ENCODE data around the gene OXSR1. TPM values are rescaled to one million over a fixed set of nuclear protein-coding genes. Genes with fewer than 3 reads are reported as not detected.

The OXSR1 gene
- total and polyA plus RNA-seq, 2 experiments from 2014 or later, result 16.0 to 41.1 TPM

- Histone ChIP-seq H3K36me3 (ENCODE audit: insufficient read depth) (no peaks in the 10 kb centered on the region), H3K79me2 (replicated peaks; ENCODE audit: insufficient read depth) (peaks cover 10% of the 10 kb centered on the region; the same call in 1 of the 2 replicates), H3K4me2 (no peak overlapping the region), H3F3A (replicated peaks; ENCODE audit: low read depth) (no peaks in the 10 kb centered on the region), H3K4me1 (ENCODE audit: insufficient read depth) (peaks cover 10% of the 10 kb centered on the region), H3K27ac (ENCODE audit: low read depth) (no peak overlapping the region), H3K9me2 (ENCODE audit: insufficient read depth) (no peaks in the 10 kb centered on the region), H2AFZ (no peak overlapping the region), H3K4me3 (no peak overlapping the region), H4K20me1 (replicated peaks; ENCODE audit: insufficient read depth) (no peaks in the 10 kb centered on the region), H3K27me3 (ENCODE audit: insufficient read depth) (no peaks in the 10 kb centered on the region)
- peak; percentile 13; the same call in 2 of the 3 replicates for ATAC-seq
- DNase-seq (ENCODE audit: low spot score), result no peak
- Mint-ChIP-seq H3K4me1 (peaks cover 18% of the 10 kb centered on the region), H3K27me3 (ENCODE audit: insufficient read depth, low read depth, poor library complexity) (peaks cover 9% of the 10 kb centered on the region), H3K27ac (no peak overlapping the region), H3K36me3 (ENCODE audit: low read depth) (peaks cover 24% of the 10 kb centered on the region), H3K4me3 (no peak overlapping the region), H3K9me3 (peaks cover 6% of the 10 kb centered on the region; the same call in 1 of the 3 replicates)
- TF ChIP-seq CTCF (conservative IDR thresholded peaks at IDR 0.05; ENCODE audit: low read depth in 2 of 2) (no peak), EZH2 (IDR thresholded peaks at IDR 0.05; ENCODE audit: low read depth, unreplicated experiment) (no peak), JUNB (IDR thresholded peaks at IDR 0.05; ENCODE audit: unreplicated experiment) (no peak), STAT1 (IDR thresholded peaks at IDR 0.05; ENCODE audit: unreplicated experiment) (no peak), REST (IDR thresholded peaks at IDR 0.05; ENCODE audit: unreplicated experiment) (no peak), EZH2phosphoT487 (IDR thresholded peaks at IDR 0.05; ENCODE audit: unreplicated experiment) (no peak), NANOG (IDR thresholded peaks at IDR 0.05; ENCODE audit: borderline replicate concordance) (no peak), CREB1 (CRISPR knock-in tag; IDR thresholded peaks at IDR 0.05; ENCODE audit: low read depth) (no peak), POLR2AphosphoS5 (IDR thresholded peaks at IDR 0.05; ENCODE audit: low read depth) (no peak), ETS1 (IDR thresholded peaks at IDR 0.05) (no peak), ZNF462 (CRISPR knock-in tag; IDR thresholded peaks at IDR 0.05) (no peak)
Measured at GRCh38 chr3:38143511-38143910, 21.8 kb upstream of the OXSR1 start.
